NCI-H82 treated with DMSO at 0.1 percent for 48 hours (cell line): ENCODE data around the gene RGS2.

Experiments used
- DNase-seq: peaks from one replicate; lab custom pipeline; 2025; ENCODE audit not compliant: unreplicated experiment; lab: John Stamatoyannopoulos, UW

The RGS2 gene

GRCh38 chr1:192808518-192809306 lies at the start of gene RGS2:
Gene RGS2, plus strand, starts transcription at chr1:192809039. Its CDS starts 33 bp downstream, at chr1:192809072.
- peak; percentile 90 for DNase-seq

DNA sequence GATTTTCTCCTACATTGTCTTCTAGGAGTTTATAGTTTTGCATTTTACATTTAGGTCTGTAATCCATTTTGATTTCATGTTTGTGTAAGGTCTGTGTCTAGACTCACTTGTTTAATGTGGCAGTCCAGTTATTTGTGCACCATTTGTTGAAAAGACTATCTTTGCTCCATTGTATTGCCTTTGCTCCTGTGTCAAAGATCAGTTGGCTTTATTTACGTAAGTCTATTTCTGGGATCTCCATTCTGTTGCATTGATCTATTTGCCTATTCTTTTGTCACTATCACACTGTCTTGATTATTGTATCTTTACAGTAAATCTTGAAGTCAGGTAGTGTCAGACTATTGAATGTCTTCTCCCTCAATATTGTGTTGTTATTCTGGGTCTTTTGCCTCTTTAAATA lies 49.7 kb upstream of the RGS2 start:
- no peak for DNase-seq

- DNase-seq: no peak
These were observed 46.6 kb upstream of the RGS2 start for GRCh38 chr1:192762265-192762664.

GRCh38 chr1:192763243-192763642 lies 45.6 kb upstream of the RGS2 start:
- no peak for DNase-seq

DNA sequence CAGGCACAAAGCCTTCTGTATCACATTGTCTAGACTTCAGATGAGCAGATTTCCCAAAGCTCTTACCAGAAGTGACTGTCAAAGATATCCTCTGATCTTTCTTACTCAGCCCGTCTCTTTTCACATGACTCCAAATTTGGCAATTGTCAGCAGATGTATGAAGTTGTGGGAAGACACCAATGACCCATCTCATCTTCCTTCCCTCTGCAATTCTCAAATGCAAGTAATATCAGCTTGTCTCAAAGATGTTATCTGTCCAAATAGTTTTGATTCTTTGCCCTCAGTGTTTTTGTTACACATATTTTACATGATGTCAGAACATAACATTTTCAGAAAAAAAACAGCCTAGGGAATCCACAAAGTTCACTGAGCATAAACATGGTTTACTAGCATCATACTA lies 45.1 kb upstream of the RGS2 start:
- no peak for DNase-seq

DNA sequence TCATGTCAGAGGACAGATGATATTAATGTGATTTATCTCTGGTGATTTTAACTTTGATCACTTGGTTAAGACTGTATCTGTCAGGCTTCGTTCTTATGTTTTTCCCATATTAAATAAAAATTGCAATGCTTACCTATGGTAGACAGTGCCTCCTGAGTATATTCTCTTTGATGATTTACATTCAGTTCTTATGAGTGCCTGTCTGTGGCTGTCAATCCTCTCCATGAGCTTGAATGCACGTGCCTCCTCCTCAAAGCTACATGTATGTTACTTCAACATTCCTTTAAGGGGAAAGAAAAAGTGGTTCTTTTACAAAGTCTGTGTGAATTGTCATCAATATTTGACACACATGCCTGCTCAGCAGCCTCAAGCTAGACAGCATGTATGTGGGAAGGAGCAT lies 44.2 kb upstream of the RGS2 start:
- DNase-seq: no peak

GRCh38 chr1:192766009-192766625 lies 42.7 kb upstream of the RGS2 start:
- DNase-seq: peak; percentile 75

GRCh38 chr1:192766876-192767275 lies 42.0 kb upstream of the RGS2 start:
- no peak for DNase-seq

DNA sequence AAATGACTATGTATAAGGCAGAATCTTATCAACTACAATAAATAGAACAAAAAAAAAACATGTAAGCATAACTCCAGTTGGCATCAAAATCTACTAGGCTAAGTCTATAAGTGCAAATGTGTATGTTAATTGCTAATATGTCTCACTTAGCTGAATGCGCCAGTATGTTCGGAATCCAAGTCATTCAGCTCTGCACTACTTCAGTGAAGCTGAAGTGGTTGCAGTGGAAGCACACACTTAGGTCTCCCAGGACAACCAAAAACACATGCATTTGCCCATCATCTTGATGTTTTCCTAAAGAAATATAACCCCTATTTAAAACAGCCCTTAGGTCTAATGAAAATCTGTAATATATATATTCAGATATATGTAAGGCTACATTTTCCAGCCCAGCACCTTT lies 41.0 kb upstream of the RGS2 start:
- no peak for DNase-seq

GRCh38 chr1:192768463-192768862 lies 40.4 kb upstream of the RGS2 start:
- DNase-seq: no peak

- DNase-seq: no peak
These were observed 37.5 kb upstream of the RGS2 start for GRCh38 chr1:192771341-192771740.

- no peak for DNase-seq
These were observed 33.2 kb upstream of the RGS2 start for GRCh38 chr1:192775631-192776030.

DNA sequence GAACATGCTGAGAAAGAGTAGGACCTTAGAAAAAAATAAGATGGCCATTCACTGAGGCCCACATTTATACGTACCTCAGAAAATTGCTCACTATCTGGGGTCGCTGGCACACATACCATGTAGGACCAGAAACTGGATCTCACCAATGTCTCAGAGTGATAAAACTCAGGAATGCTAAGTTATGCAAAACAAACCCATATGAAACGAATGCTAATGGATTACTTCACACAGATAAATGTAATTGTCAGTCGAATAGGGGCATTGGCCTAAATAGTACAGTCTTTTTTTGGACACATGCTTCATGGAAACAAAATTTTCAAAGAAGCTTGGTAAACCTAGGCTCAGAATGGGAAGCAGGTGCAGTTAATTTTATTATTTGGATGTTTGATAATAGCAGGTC lies 32.6 kb upstream of the RGS2 start:
- no peak for DNase-seq

DNA sequence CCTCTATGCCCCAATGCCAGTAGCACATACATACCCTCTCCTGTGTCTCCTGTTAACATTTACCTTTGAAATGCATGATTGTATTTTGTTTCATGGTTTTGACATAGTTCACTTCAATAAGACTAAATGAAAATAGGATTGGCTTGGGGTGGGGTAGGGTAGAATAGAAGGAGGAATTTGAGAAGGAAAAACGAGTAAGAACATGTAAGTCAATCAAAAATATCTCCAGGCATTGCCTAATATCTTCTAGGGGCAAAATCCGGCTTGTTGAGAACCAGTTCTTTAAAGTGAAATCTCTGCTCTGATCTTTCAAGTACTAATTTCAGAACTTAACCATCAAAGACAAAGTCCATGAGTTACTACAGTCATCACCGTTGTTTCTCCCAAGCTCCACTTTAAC lies 31.8 kb upstream of the RGS2 start:
- no peak for DNase-seq

GRCh38 chr1:192783791-192784190 lies 25.0 kb upstream of the RGS2 start:
- DNase-seq: no peak

GRCh38 chr1:192784397-192784796 lies 24.4 kb upstream of the RGS2 start:
- DNase-seq: no peak

- DNase-seq: no peak
These were observed 22.3 kb upstream of the RGS2 start for GRCh38 chr1:192786576-192786975.

DNA sequence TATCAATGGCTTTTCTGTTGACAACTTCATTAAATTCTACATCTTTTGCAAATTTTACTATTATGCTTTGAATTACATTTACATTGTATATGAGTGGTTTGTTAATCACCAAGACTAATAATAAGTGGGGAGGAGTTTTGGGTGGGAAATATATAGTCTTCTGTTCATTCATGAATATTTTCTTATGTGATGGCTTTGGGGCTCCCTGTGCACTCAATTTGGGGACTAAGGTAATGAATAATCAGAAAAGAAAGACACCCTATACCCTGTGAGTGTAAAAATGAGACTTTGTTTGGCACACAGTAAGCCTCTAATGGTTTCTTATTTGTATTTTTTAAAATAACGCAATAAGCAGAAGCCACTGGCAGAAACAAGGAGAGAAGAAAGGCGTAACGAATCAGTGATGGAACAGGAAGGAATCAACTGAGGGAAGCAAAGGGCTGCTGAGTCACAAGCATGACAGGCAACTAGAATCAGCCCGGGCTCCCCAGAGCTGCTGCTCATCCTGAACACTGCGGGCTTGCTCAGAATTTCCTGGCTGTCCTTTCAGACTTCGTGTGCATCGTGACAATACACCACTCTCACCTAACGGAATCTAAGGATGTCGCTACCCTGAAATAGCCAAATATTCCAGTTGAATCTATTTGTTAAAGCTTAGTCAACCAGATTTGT lies 20.8 kb upstream of the RGS2 start:
- DNase-seq: no peak

DNA sequence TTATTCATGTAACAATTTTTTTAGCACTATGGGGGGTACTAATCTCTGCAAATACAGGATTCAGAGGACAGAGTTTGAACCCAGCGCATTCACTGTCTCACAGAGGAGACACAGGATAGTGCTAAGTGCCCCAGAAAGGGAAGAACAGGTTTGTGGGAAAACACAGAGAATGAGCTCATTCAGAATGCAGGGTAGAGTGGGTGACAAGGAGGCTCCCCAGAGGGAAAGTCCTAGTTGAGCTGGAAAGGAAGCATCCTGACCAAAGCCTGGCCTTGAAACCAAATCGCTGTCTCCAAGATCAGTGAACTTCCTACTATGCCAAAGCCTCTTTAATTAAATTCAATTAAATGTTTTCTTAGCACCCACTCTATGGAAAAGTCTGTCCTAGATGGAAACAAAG lies 19.0 kb upstream of the RGS2 start:
- DNase-seq: no peak

DNA sequence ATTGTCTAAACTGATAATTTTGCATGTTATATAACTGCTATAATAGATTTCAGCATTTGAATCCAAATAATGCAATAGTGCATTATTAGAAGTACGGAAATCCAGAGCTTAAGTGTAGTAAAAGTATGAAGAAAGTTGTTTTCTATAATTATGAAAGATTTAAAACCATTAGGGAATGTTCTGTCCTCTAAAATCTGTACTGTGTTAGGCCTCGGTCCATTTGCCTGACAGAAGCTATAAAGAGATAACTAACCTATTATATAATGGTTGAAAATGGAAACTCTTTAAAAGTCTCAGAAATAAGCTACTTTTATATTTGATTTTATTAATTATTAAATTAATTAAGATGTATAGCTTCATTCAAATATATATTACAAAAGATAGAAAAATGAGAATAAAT lies 16.2 kb upstream of the RGS2 start:
- DNase-seq: no peak

DNA sequence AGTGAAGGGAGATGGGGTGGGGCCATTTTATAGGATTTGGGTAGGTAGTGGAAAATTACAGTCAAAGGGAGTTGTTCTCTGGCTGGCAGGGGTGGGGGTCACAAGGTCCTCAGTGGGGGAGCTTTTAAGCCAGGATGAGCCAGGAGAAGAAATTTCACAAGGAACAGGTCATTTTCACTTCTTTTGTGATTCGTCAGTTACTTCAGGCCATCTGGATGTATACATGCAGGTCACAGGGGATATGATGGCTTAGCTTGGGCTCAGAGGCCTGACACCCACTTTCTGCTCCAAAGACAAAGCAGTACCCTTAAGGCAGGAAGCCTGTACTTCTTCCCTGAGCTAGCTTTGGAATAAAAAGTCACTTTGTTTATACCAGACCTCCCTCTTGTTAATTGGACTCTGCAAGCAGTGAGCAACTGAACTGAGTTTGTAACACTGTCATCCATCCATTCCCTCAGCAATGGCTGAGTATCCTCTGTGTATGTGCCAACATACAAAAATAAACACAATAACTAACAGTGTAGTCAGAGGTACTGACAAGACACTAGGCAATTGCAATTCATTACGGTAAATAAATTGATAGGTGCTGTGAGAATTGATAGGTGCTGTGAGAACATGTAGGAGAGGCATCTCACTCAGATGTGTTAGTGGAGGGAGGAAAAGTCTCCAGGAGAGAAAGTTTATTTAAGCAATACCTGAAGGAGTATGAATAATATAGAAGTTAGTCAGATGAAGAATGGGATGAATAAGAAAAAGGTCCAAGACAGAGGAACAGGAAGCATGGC lies 14.7 kb upstream of the RGS2 start:
- DNase-seq: no peak

DNA sequence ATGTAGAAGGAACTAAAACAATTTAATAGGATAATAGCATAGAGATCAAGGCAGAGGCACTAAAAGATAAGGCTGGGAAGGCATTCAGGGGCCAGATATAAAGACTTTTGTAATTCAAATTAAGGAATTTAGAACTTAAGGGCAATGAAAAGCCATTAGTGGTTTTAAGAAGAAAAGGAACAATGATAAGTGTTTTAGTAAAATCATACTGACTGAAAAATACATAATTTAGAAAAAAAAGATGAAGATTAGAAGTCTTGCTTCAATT lies 14.1 kb upstream of the RGS2 start:
- no peak for DNase-seq
